ENCODE results near the gene F3.
A peak's percentile ranks its signal among the peaks of the same experiment; 100 is the strongest.

GRCh38 chr1:94481473-94481933 lies 60.1 kb downstream of the F3 start:
- no peak for TF ChIP-seq FOXO4 (CRISPR knock-in tag; conservative IDR thresholded peaks at IDR 0.05)
- TF ChIP-seq EZH2 (conservative IDR thresholded peaks at IDR 0.05; ENCODE audit: low read depth, low read length), result no peak
- TF ChIP-seq CTCF (CRISPR knock-in tag; IDR thresholded peaks at IDR 0.05), result peak; percentile 80
- TF ChIP-seq ZBTB34 (CRISPR knock-in tag; IDR thresholded peaks at IDR 0.05), result no peak
- TF ChIP-seq MIER3 (CRISPR knock-in tag; IDR thresholded peaks at IDR 0.05; ENCODE audit: borderline replicate concordance), result no peak
- no peak for TF ChIP-seq HDAC1 (CRISPR knock-in tag; IDR thresholded peaks at IDR 0.05)
- TF ChIP-seq MTF1 (CRISPR knock-in tag; IDR thresholded peaks at IDR 0.05), result no peak
- no peak for TF ChIP-seq ZNF879 (CRISPR knock-in tag; IDR thresholded peaks at IDR 0.05)
- TF ChIP-seq U2AF1 (optimal IDR thresholded peaks at IDR 0.05; ENCODE audit: low read depth, low read length), result no peak
- TF ChIP-seq DBP (CRISPR knock-in tag; IDR thresholded peaks at IDR 0.05; ENCODE audit: not compliant biosample characterization), result no peak
- no peak for TF ChIP-seq ZUFSP (CRISPR knock-in tag; IDR thresholded peaks at IDR 0.05; ENCODE audit: borderline replicate concordance)
- TF ChIP-seq USF2 (IDR thresholded peaks at IDR 0.05; ENCODE audit: low read depth, low read length), result no peak
- TF ChIP-seq USF2 (CRISPR knock-in tag; IDR thresholded peaks at IDR 0.05; ENCODE audit: borderline replicate concordance), result no peak
- no peak for TF ChIP-seq E2F2 (CRISPR knock-in tag; IDR thresholded peaks at IDR 0.05; ENCODE audit: borderline replicate concordance)
